ENCODE data around the gene ZCCHC7. TPM values are rescaled to one million over a fixed set of nuclear protein-coding genes. Genes with fewer than 3 reads are reported as not detected.

The ZCCHC7 gene
- total and polyA plus RNA-seq, 9 of the 15 experiments (the other 6 are each of a cell fraction or from before 2014, with no cell fraction given) = 34.1 to 68.9 (median 48.8) TPM

GRCh38 chr9:37197158-37198038, 77.0 kb downstream of the ZCCHC7 start (continued):
- TF ChIP-seq MNT (conservative IDR thresholded peaks at IDR 0.05) = peak; percentile 78 to 90
- TF ChIP-seq HNRNPLL (IDR thresholded peaks at IDR 0.05; ENCODE audit: low read depth, low read length, poor library complexity, severe bottlenecking) = no peak
- TF ChIP-seq SAP30 (IDR thresholded peaks at IDR 0.05; ENCODE audit: borderline replicate concordance, insufficient read depth, low read depth, low read length, poor library complexity, severe bottlenecking) = no peak
- TF ChIP-seq FOXK2 (conservative IDR thresholded peaks at IDR 0.05 in 1 of 2, IDR thresholded peaks at IDR 0.05 in 1 of 2; ENCODE audit: low read depth in 2 of 2) = no peak
- TF ChIP-seq THRB (CRISPR knock-in tag; conservative IDR thresholded peaks at IDR 0.05) = no peak
- no peak for TF ChIP-seq KAT7 (CRISPR knock-in tag; IDR thresholded peaks at IDR 0.05; ENCODE audit: borderline replicate concordance)
- peak; percentile 79 for TF ChIP-seq TAF9B (IDR thresholded peaks at IDR 0.05; ENCODE audit: partially characterized antibody)
- peak; percentile 79 for TF ChIP-seq MYC (IDR thresholded peaks at IDR 0.05; ENCODE audit: low read depth, low read length)
- no peak for TF ChIP-seq MYC (CRISPR knock-in tag; IDR thresholded peaks at IDR 0.05; ENCODE audit: borderline replicate concordance, low read depth)
- TF ChIP-seq CREM (IDR thresholded peaks at IDR 0.05; ENCODE audit: low read depth) = peak; percentile 75
- TF ChIP-seq ZNF592 (IDR thresholded peaks at IDR 0.05) = peak; percentile 76
- TF ChIP-seq MEF2A (IDR thresholded peaks at IDR 0.05; ENCODE audit: control insufficient read depth, low read depth, low read length) = peak; percentile 94
- TF ChIP-seq CTBP1 (IDR thresholded peaks at IDR 0.05; ENCODE audit: borderline replicate concordance) = no peak
- TF ChIP-seq TFAM (CRISPR knock-in tag; conservative IDR thresholded peaks at IDR 0.05) = no peak
- peak; percentile 71 to 84 for TF ChIP-seq NCOA2 (IDR thresholded peaks at IDR 0.05; ENCODE audit: partially characterized antibody in 2 of 2)
- TF ChIP-seq ZNF23 (CRISPR knock-in tag; IDR thresholded peaks at IDR 0.05) = no peak; the same call in 1 of the 2 replicates
- TF ChIP-seq TEAD1 (CRISPR knock-in tag; IDR thresholded peaks at IDR 0.05) = peak; percentile 59 to 93; a peak in 1 of 4 replicates
- no peak for TF ChIP-seq CSDE1 (IDR thresholded peaks at IDR 0.05)
